ENCODE results near the gene FBXW5.
A peak's percentile ranks its signal among the peaks of the same experiment; 100 is the strongest.

FBXW5 gene

DNA sequence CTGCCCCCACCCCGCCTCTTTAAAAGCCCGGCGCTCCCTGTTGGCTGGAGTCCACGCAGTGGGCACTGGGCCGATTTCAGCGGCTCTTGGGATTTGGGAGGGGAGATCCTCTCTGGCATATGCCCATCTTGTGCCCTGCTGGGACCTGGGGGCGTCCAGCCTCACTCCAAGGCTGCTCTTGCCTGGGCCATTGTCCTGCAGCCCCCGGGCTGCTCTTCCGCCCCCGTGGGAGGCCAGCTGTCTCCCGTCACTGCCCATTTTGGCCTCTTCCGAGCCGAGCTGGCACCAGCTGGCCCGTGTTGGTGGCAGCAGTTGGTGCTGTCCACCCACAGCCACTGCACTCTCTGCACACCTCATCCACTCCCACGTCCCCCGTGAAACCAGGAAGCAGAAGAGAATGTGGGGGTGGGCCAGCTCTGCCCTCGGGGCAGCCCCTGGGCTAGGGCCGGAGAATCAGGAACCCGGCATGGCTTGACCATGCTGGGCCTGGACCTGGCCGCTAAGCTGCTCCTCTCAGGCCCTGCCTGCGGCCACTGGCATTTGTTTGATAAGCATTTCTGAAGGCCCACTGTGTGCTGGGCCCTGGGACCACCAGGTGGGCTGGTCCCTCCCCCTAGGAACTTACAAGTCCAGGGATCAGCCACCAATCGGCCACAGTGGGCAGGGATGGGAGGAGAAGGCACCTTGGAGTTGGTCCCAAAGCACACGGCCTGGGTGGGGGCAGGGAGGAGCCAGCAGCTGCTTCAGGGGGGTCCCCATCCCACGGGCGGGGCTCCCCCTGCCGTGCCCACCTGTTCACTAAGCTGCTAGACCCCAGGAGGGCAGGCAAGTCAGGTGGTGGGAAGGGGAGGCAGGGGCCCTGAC lies 2.7 kb upstream of the FBXW5 start:
- H3K27ac ChIP-seq: no peak overlapping the region
- no peak overlapping the region for H3K4me2 ChIP-seq
- no peaks in the 10 kb centered on the region for H3K27me3 ChIP-seq (ENCODE audit: insufficient read depth, low read depth)
- H2AFZ ChIP-seq (ENCODE audit: low read depth): no peak overlapping the region
- TF ChIP-seq, protein P1, sequence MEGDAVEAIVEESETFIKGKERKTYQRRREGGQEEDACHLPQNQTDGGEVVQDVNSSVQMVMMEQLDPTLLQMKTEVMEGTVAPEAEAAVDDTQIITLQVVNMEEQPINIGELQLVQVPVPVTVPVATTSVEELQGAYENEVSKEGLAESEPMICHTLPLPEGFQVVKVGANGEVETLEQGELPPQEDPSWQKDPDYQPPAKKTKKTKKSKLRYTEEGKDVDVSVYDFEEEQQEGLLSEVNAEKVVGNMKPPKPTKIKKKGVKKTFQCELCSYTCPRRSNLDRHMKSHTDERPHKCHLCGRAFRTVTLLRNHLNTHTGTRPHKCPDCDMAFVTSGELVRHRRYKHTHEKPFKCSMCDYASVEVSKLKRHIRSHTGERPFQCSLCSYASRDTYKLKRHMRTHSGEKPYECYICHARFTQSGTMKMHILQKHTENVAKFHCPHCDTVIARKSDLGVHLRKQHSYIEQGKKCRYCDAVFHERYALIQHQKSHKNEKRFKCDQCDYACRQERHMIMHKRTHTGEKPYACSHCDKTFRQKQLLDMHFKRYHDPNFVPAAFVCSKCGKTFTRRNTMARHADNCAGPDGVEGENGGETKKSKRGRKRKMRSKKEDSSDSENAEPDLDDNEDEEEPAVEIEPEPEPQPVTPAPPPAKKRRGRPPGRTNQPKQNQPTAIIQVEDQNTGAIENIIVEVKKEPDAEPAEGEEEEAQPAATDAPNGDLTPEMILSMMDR (conservative IDR thresholded peaks at IDR 0.05; ENCODE audit: low read depth, low read length): no peak
- H4K20me1 ChIP-seq (ENCODE audit: insufficient read depth): no peaks in the 10 kb centered on the region
- H3K9ac ChIP-seq: no peak overlapping the region
- no peak overlapping the region for H3K4me3 ChIP-seq (IDR thresholded peaks at IDR 0.05; ENCODE audit: insufficient read depth, low read depth, low read length)
- H3K4me1 ChIP-seq (ENCODE audit: low read depth, poor library complexity, severe bottlenecking): peaks cover 21% of the 10 kb centered on the region
- H3K79me2 ChIP-seq (ENCODE audit: insufficient read depth, low read depth): peaks cover 17% of the 10 kb centered on the region; the same call in 1 of the 2 replicates
- no peaks in the 10 kb centered on the region for H3K36me3 ChIP-seq (ENCODE audit: insufficient read depth)

DNA sequence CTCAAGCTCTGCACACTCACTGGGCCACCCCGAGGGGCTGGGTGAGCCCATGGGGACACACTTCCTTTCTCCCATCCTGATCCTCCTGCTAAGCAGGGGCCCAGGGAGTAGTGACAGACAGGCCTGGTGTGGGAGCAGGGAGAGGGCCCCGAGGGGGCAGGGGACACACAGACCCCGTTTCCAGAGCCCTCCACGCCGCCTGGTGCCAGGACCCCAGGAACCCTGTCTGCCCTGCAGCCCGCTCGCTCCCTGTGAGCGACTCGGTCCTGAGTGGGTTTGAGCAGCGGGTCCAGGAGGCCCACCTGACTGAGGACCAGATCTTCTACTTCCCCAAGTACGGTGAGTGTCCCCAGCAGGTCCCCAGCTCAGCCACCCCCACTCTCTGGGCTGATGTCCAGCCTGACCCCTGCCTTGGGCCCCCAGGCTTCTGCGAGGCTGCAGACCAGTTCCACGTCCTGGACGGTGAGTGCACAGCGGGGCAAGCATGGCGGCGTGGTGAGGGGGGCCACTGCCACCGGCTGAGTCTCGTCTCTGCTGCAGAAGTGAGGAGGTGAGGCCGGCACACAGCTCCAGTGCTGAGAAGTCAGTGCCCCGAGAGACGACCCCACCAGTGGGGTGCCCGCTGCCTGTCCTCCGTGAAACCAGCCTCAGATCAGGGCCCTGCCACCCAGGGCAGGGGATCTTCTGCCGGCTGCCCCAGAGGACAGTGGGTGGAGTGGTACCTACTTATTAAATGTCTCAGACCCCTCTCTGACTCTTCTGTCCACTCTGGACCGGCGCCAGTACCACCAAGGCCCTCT lies 1.9 kb upstream of the FBXW5 start:
- Histone ChIP-seq H3K4me2 (no peak overlapping the region), H3K9ac (no peak overlapping the region), H3K79me2 (ENCODE audit: insufficient read depth, low read depth) (peaks cover 18% of the 10 kb centered on the region; the same call in 1 of the 2 replicates), H3K4me1 (ENCODE audit: low read depth, poor library complexity, severe bottlenecking) (peaks cover 21% of the 10 kb centered on the region), H3K27me3 (ENCODE audit: insufficient read depth, low read depth) (no peaks in the 10 kb centered on the region), H3K4me3 (IDR thresholded peaks at IDR 0.05; ENCODE audit: insufficient read depth, low read depth, low read length) (no peak overlapping the region), H3K27ac (no peak overlapping the region), H4K20me1 (ENCODE audit: insufficient read depth) (no peaks in the 10 kb centered on the region), H3K36me3 (ENCODE audit: insufficient read depth) (no peaks in the 10 kb centered on the region), H2AFZ (ENCODE audit: low read depth) (no peak overlapping the region)
- TF ChIP-seq, protein P1 (conservative IDR thresholded peaks at IDR 0.05; ENCODE audit: low read depth, low read length): no peak

DNA sequence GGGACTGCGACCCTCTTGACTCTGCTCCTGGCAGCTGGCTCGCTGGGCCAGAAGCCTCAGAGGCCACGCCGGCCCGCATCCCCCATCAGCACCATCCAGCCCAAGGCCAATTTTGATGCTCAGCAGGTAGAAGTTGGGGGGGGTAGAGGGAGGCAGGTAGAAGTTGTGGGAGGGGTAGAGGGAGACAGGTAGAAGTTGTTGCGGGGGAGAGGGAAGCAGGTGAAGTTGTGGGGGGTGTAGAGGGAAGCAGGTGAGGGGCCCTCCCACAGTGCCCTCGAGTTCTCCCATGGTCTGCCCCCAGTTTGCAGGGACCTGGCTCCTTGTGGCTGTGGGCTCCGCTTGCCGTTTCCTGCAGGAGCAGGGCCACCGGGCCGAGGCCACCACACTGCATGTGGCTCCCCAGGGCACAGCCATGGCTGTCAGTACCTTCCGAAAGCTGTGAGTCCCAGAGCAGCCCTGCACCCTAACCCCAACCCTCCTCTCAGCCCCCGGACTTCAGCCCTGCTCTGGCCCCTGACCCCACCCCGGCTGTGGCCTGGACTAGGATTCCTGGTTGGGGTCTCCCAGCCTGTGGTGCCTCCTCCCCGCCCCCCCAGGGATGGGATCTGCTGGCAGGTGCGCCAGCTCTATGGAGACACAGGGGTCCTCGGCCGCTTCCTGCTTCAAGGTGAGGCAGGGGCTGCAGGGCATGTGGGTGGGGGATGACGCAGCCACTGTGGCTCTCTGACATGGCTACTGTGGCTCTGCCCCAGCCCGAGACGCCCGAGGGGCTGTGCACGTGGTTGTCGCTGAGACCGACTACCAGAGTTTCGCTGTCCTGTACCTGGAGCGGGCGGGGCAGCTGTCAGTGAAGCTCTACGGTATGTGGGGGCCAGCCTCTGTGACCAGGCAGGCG lies 1.0 kb upstream of the FBXW5 start:
- Histone ChIP-seq H3K4me3 (IDR thresholded peaks at IDR 0.05; ENCODE audit: insufficient read depth, low read depth, low read length) (no peak overlapping the region), H3K36me3 (ENCODE audit: insufficient read depth) (peaks cover 3% of the 10 kb centered on the region; the same call in 1 of the 2 replicates), H2AFZ (ENCODE audit: low read depth) (no peak overlapping the region), H3K27me3 (ENCODE audit: insufficient read depth, low read depth) (no peaks in the 10 kb centered on the region), H4K20me1 (ENCODE audit: insufficient read depth) (no peaks in the 10 kb centered on the region), H3K4me2 (no peak overlapping the region), H3K79me2 (ENCODE audit: insufficient read depth, low read depth) (peaks cover 18% of the 10 kb centered on the region; the same call in 1 of the 2 replicates), H3K4me1 (ENCODE audit: low read depth, poor library complexity, severe bottlenecking) (peaks cover 20% of the 10 kb centered on the region), H3K9ac (no peak overlapping the region), H3K27ac (no peak overlapping the region)
- TF ChIP-seq, protein P1 (conservative IDR thresholded peaks at IDR 0.05; ENCODE audit: low read depth, low read length): no peak

DNA sequence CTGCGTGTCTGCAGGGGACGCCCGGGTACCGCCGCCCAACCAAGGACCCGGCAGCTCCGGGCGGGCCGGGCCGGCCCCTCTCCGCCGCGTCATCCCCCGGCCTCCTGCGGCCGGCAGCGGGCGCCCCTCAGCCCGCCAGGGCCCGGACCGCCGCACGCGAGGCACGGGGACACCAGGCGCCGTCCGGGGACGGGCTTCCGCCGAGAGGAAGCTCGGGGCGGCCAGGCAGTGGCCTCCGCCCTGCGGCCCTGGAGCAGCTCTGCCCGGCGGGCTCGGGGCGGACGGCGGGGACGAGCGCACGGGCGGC lies 373 bp downstream of the FBXW5 start:
- Histone ChIP-seq H3K36me3 (ENCODE audit: insufficient read depth) (peaks cover 3% of the 10 kb centered on the region; the same call in 1 of the 2 replicates), H3K27ac (peak overlapping the region; percentile 60), H3K79me2 (ENCODE audit: insufficient read depth, low read depth) (peaks cover 18% of the 10 kb centered on the region; the same call in 1 of the 2 replicates), H3K27me3 (ENCODE audit: insufficient read depth, low read depth) (no peaks in the 10 kb centered on the region), H3K9ac (peak overlapping the region; percentile 64; the same call in 1 of the 2 replicates), H3K4me2 (peak overlapping the region; percentile 60), H4K20me1 (ENCODE audit: insufficient read depth) (no peaks in the 10 kb centered on the region), H3K4me3 (IDR thresholded peaks at IDR 0.05; ENCODE audit: insufficient read depth, low read depth, low read length) (no peak overlapping the region), H3K4me1 (ENCODE audit: low read depth, poor library complexity, severe bottlenecking) (peaks cover 15% of the 10 kb centered on the region), H2AFZ (ENCODE audit: low read depth) (no peak overlapping the region)
- TF ChIP-seq, protein P1 (conservative IDR thresholded peaks at IDR 0.05; ENCODE audit: low read depth, low read length): no peak

All from KMS-11 (cell line).